Thyroid gland (tissue), 4 donors: ENCODE data around the gene ELAPOR2. TPM values are rescaled to one million over a fixed set of nuclear protein-coding genes. Genes with fewer than 3 reads are reported as not detected.
A peak's percentile ranks its signal among the peaks of the same experiment; 100 is the strongest.

Experiments used
- DNase-seq, 2 donors: peaks; one replicate each; pipeline ENCODE4 v3.0.0-alpha.2; 2019
- H3K27ac ChIP-seq, 3 donors: fragments of 200-600 bp; sonication (generic); 1 replicate in 2 of 3; 2 replicates in 1 of 3; pipeline ENCODE4 v1.5.1; 2016 to 2019; ENCODE audit warnings: mild to moderate bottlenecking in 1 of 3, moderate library complexity in 1 of 3
- H3K27me3 ChIP-seq: fragments of 200-600 bp; sonication (generic); one replicate; pipeline ENCODE4 v1.5.1; 2019
- H3K36me3 ChIP-seq, 2 donors: fragments of 200-600 bp; sonication (generic); one replicate each; pipeline ENCODE4 v1.5.1; 2016 to 2019
- H3K4me1 ChIP-seq, 2 donors: fragments of 200-600 bp; sonication (generic); one replicate each; pipeline ENCODE4 v1.5.1; 2017 to 2019
- H3K4me3 ChIP-seq, 3 donors: fragments of 200-600 bp; sonication (generic); replicated peaks in 1 of 3; 1 replicate in 2 of 3; 2 replicates in 1 of 3; pipeline ENCODE4 v1.5.1; 2016; ENCODE audit warnings: mild to moderate bottlenecking in 1 of 3
- H3K9me3 ChIP-seq: fragments of 200-600 bp; sonication (generic); one replicate; pipeline ENCODE4 v1.5.1; 2017
- POLR2A ChIP-seq, 2 donors: fragments of 450-650 bp; IDR thresholded peaks; one replicate each; pipeline ENCODE4 v1.6.1; 2017; ENCODE audit warnings: antibody characterized with exemption in 2 of 2, mild to moderate bottlenecking in 2 of 2, moderate library complexity in 1 of 2
- WGBS, 2 donors: methylation state at CpG; one replicate each; pipeline ENCODE4 v1.1.5; 2017; 5-methylcytosine and 5-hydroxymethylcytosine counted together
- intact Hi-C: fragments of 100-400 bp; cut with DNase I; formaldehyde crosslinking; loops from one replicate; pipeline ENCODE4 v1.15.1; 2023
- total RNA-seq, 4 donors: library from RNA; depleted of rRNA; stranded (reverse); fragments of >200 nt; gene quantifications; one replicate each; pipeline ENCODE4 v1.2.3, GENCODE V29; 2016
- TF ChIP-seq, protein P1 (sequence below), 6 experiments: fragments of 200-600 bp in 3 of 6; fragments of 450-650 bp in 3 of 6; sonication (generic) in 3 of 6; IDR thresholded peaks; one replicate each; pipeline ENCODE4 v1.5.1; 2016 to 2019; ENCODE audit warnings: antibody characterized with exemption in 6 of 6, mild to moderate bottlenecking in 2 of 6, inconsistent platforms in 1 of 6, moderate library complexity in 1 of 6

ELAPOR2 gene, protein sequence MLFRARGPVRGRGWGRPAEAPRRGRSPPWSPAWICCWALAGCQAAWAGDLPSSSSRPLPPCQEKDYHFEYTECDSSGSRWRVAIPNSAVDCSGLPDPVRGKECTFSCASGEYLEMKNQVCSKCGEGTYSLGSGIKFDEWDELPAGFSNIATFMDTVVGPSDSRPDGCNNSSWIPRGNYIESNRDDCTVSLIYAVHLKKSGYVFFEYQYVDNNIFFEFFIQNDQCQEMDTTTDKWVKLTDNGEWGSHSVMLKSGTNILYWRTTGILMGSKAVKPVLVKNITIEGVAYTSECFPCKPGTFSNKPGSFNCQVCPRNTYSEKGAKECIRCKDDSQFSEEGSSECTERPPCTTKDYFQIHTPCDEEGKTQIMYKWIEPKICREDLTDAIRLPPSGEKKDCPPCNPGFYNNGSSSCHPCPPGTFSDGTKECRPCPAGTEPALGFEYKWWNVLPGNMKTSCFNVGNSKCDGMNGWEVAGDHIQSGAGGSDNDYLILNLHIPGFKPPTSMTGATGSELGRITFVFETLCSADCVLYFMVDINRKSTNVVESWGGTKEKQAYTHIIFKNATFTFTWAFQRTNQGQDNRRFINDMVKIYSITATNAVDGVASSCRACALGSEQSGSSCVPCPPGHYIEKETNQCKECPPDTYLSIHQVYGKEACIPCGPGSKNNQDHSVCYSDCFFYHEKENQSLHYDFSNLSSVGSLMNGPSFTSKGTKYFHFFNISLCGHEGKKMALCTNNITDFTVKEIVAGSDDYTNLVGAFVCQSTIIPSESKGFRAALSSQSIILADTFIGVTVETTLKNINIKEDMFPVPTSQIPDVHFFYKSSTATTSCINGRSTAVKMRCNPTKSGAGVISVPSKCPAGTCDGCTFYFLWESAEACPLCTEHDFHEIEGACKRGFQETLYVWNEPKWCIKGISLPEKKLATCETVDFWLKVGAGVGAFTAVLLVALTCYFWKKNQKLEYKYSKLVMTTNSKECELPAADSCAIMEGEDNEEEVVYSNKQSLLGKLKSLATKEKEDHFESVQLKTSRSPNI
- 10 to 100 TPM; 25.4 to 31.3 (median 25.7) TPM for total RNA-seq

DNA sequence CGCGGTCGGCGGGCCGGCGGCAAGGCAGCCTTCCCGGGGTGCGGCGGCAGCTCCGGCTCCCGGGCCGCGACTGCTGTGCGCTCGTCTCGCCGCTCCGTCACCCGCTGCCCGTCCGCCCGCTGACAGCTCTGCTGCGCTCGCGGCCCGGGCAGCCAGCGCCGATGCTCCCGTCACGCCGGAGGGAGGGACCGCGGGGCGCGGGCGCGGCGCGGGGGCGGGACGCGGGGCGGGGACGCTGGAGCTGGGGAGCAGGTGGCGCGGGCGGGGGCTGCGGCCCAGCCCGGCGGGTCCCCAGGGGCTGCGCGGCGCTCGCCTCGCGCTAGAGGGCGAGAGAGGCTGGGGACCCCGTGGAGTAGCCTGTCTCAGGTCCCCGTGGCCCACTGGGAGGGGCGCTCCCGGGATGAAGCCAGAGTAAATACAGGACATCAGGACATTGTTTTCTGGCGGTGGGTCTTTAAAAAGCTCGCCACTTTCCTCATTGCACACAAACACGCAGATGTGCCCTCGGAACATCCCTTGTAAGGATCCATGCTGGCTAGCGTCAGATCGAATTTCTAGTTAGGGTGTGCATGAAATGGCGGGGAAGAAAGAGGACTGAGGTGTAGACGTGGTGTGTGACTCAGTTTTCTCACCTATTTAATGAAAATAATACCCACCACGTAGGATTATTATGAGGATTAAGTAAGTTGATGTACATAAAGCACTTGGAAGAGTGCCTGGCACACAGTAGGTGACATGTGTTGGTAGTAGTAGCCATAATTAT is at the start of gene ELAPOR2:
TSS of gene ELAPOR2 (minus strand) at position 130 of the 763 bp plus-strand sequence. CDS start 141 bp downstream, outside the sequence.
- peak in 1 of 2 donors; percentile 86 for TF ChIP-seq POLR2A (IDR thresholded peaks at IDR 0.05)
- TF ChIP-seq, protein P1, sequence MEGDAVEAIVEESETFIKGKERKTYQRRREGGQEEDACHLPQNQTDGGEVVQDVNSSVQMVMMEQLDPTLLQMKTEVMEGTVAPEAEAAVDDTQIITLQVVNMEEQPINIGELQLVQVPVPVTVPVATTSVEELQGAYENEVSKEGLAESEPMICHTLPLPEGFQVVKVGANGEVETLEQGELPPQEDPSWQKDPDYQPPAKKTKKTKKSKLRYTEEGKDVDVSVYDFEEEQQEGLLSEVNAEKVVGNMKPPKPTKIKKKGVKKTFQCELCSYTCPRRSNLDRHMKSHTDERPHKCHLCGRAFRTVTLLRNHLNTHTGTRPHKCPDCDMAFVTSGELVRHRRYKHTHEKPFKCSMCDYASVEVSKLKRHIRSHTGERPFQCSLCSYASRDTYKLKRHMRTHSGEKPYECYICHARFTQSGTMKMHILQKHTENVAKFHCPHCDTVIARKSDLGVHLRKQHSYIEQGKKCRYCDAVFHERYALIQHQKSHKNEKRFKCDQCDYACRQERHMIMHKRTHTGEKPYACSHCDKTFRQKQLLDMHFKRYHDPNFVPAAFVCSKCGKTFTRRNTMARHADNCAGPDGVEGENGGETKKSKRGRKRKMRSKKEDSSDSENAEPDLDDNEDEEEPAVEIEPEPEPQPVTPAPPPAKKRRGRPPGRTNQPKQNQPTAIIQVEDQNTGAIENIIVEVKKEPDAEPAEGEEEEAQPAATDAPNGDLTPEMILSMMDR (IDR thresholded peaks at IDR 0.05): peak in 4 of 6 experiments; percentile 30 to 69 (median 54)
- peak; percentile 84 for DNase-seq
- 3 to 7% methylated on average over 8 to 18 of the region's 70 CpGs for WGBS, 2 donors

DNA sequence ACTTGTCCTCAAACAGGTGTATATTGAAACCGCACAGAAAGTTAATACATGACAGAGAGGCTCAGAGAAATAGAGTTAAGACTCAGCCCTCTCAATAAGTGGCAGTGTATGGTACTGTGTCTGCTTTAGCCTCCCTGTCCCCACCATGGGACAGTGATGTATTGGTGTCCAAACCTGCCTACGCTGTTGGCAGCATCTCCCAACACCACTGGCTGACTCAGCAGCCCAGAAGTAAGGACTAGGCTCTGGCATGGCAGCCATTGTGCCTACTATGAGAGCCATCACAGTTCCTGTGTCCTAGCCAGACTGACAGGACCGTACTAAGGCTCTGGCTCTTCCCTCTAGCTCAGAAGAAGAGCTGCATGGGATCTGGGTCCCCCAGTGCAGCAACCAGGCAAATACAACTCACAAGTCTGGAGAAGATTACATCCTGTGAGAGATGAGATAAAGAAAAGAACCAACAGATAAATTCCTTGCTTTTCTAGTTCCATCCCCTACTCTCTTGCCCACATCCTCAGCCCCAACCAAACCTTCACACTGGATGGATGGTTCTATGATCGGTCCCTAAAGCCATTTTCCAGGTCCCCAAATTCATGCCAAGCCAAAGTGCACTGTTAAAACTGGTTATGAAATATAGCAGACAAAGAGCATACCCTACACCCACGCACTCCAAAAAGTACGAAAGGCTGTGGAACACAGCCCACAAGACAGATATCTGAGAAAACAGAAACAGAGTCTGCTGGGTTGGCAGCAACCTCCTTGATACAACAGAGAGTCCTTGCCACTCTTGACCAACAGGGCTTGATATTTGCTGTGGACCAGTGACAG is 48.7 kb upstream of the ELAPOR2 start:
- Histone ChIP-seq H3K9me3 (no peaks in the 10 kb centered on the region), H3K36me3 (no peaks in the 10 kb centered on the region), H3K4me1 (no peaks in the 10 kb centered on the region), H3K27ac (no peak overlapping the region), H3K4me3 (no peak overlapping the region), H3K27me3 (no peaks in the 10 kb centered on the region)
- DNase-seq: no peak
- intact Hi-C loops: no loop called here
- 89% methylated on average over 6 of the region's 6 CpGs for WGBS, 2 donors
- TF ChIP-seq, protein P1 (IDR thresholded peaks at IDR 0.05): no peak
- no peak for TF ChIP-seq POLR2A (IDR thresholded peaks at IDR 0.05)

More for the DNA sequence above, at the start of gene ELAPOR2:
- intact Hi-C loops: loop anchor here (10.0 kb wide), 2 partner anchors 125 to 175 kb away; no protein-coding TSS in a partner anchor
- H3K27ac ChIP-seq: peak within 1 kb of the TSS; percentile 6 to 75 (median 59)
- H3K4me3 ChIP-seq: peak within 1 kb of the TSS; percentile 15 to 56 (median 24)
- H3K27me3 ChIP-seq: no peaks in the 10 kb centered on the region
- peaks cover 3 to 5% of the 10 kb centered on the region in 2 donors for H3K4me1 ChIP-seq
- no peaks in the 10 kb centered on the region for H3K36me3 ChIP-seq
- H3K9me3 ChIP-seq: no peaks in the 10 kb centered on the region

DNA sequence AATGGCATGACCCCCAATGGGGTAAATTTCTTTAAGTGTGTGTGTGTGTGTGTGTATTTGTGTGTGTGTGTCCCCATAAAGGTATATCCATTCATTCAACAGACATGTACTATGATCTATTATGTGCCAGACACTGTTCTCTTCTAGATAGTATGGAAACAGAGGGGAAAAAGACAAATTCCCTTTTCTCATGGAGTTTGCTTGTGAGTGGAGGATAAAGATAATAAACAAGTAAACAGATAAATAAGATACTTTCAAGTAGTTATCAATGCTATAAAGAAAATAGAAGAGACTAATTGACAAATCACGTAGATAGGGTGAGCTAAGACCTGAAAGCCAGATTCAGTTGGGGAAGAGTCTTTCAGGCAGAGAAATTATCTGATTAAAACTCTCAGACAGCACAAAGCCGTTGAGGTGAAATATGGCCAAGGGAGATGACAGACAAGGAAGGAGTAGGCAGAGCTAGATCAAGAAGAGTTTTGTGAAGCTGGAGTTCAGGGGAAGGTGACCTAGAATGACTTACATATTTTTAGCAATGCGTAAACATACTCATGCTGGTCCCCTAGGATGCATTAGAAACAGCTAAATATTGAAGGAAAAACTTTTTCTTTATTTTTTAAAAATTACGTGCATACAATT is 47.6 kb upstream of the ELAPOR2 start:
- Histone ChIP-seq H3K4me1 (no peaks in the 10 kb centered on the region), H3K36me3 (no peaks in the 10 kb centered on the region), H3K4me3 (no peak overlapping the region), H3K27me3 (no peaks in the 10 kb centered on the region), H3K27ac (no peak overlapping the region), H3K9me3 (no peaks in the 10 kb centered on the region)
- TF ChIP-seq POLR2A (IDR thresholded peaks at IDR 0.05): no peak
- TF ChIP-seq, protein P1 (IDR thresholded peaks at IDR 0.05): no peak
- intact Hi-C loops: no loop called here
- WGBS, 2 donors: 67 to 77% methylated on average over 4 of the region's 4 CpGs
- no peak for DNase-seq

DNA sequence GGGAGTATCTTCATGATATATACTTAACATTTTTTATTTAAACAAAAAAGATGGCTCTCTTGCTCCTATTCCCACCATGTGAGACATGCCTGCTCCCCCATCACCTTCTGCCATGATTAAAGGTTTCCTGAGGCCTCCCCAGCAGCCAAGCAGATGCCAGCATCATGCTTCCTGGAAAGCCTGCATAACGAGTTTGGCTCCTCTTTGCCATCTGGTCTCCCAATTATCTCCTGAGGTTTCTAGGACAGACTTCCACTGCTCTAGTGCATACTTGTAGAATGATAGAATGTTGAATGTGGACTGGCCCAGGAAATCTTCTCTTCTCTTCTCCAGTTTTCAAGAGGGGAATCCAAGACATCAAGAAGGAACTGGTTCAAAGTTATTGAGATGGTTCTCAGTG is 45.9 kb upstream of the ELAPOR2 start:
- Histone ChIP-seq H3K36me3 (no peaks in the 10 kb centered on the region), H3K9me3 (no peaks in the 10 kb centered on the region), H3K27me3 (no peaks in the 10 kb centered on the region), H3K4me1 (no peaks in the 10 kb centered on the region), H3K27ac (no peak overlapping the region), H3K4me3 (no peak overlapping the region)
- DNase-seq: no peak
- intact Hi-C loops: no loop called here
- WGBS, 2 donors: 65 to 87% methylated on average over 1 of the region's 1 CpG
- no peak for TF ChIP-seq POLR2A (IDR thresholded peaks at IDR 0.05)
- TF ChIP-seq, protein P1 (IDR thresholded peaks at IDR 0.05): no peak
